Stimulated activated CD4-positive, alpha-beta T cell treated with anti-CD3 and anti-CD28 coated beads, Interleukin-2, amount 100 ng/mL, for 4 hours (primary cell): ENCODE results near the gene KCNN1.
"Not testable (repeated sequence)": the region's sequence is repeated elsewhere in the genome, so short reads cannot be mapped to it uniquely, and the experiment has no call there.

Experiments
- DNase-seq: peaks from one replicate; pipeline ENCODE4 v3.0.0-alpha.2; 2020; ENCODE audit warnings: low read depth

KCNN1 gene

DNA sequence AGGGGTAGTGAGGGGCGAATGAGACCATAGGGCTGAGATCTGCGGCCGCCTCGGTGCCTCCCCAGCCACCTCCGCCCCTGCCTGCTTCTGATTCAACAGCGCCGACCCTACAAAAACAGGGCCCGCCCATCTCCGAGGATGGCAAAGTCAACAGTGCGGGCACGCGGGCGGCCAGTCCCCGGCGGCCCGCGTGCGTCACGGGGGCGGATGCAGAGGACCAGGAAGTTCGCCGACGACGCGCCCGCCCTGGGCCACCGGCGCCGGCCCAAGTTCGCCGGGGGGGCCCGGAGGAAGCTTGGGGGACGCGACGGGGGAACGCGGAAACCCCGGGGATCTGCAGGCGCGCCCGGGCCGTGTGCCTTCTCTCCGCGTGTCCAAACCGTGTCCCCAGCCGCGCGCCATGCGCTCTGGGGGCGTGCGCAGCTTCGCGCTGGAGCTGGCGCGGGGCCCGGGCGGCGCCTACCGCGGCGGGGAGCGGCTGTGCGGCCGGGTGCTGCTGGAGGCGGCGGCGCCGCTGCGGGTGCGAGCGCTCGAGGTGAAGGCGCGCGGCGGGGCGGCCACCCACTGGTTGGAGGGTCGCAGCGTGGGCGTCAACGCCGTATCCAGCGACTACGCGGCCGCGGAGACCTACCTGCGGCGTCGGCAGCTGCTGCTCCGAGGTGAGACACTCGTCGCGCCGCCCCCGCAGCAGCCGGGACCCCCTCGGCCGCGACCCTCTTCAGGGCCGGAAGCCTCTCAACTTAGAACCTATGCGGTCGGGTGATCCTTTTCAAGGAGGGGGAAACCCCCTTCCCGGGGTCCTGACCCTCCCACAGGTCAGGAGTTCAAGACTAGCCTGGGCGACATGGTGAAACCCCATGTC, 34.2 kb downstream of the KCNN1 start:
- DNase-seq: peak; percentile 80

DNA sequence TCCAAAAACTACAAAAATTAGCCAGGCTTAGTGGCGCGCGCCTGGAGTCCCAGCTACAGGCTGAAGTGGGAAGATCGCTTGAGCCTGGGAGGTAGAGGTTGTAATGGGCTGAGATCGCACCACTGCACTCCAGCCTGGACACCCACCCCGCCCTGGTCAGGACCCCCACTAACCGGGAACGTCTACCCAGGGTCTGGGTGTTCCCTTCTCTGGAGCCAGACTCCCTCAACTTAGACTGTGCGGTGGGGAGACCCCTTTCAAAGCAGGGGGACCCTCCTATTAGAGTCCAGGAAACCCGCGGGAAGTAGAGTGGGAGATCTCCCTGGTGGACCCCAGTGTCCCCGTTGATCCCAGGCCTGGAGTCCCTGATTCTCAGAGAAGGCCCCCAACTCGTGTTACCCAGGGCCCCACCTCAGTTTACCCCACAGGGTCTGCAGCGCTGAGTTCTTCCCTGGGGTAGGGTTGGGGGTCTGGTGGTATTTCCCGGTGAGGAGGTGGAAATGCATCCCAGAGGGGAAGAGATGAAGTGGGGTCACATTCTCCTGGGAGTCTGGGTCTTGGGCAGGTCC, 35.0 kb downstream of the KCNN1 start:
- no peak for DNase-seq

DNA sequence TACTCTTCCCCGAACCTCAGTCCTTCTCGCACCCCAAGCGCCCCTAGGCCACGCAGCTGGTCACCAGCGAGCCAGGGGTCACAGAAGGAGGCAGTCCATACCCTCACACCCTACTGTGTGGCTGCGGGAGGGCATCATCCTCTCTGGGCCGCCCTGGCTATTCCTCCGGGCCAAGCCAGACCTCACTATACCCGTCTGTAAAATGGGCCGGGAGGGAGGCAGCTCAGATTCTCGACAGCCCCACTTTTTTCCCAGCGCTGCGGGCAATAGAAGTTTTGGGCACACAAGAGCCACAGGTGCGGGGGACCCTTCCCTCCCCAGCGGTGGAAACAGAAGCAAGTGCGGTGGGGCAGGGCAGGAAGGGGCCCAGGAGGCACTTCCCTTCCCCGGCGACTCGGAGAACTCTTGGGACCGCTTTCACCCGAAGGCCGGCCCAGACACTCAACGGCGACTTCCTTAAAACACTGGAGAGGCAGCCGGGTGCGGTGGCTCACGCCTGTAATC, 35.5 kb downstream of the KCNN1 start:
- no peak for DNase-seq

DNA sequence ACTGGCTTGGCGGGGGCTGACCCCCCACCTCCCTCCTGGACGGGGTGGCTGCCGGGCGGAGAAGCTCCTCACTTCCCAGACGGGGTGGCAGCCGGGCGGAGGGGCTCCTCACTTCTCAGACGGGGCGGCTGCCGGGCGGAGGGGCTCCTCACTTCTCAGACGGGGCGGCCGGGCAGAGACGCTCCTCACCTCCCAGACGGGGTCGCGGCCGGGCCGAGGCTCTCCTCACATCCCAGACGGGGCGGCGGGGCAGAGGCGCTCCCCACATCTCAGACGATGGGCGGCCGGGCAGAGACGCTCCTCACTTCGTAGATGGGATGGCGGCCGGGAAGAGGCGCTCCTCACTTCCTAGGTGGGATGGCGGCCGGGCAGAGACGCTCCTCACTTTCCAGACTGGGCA, 38.8 kb downstream of the KCNN1 start:
- not testable (repeated sequence) for DNase-seq

DNA sequence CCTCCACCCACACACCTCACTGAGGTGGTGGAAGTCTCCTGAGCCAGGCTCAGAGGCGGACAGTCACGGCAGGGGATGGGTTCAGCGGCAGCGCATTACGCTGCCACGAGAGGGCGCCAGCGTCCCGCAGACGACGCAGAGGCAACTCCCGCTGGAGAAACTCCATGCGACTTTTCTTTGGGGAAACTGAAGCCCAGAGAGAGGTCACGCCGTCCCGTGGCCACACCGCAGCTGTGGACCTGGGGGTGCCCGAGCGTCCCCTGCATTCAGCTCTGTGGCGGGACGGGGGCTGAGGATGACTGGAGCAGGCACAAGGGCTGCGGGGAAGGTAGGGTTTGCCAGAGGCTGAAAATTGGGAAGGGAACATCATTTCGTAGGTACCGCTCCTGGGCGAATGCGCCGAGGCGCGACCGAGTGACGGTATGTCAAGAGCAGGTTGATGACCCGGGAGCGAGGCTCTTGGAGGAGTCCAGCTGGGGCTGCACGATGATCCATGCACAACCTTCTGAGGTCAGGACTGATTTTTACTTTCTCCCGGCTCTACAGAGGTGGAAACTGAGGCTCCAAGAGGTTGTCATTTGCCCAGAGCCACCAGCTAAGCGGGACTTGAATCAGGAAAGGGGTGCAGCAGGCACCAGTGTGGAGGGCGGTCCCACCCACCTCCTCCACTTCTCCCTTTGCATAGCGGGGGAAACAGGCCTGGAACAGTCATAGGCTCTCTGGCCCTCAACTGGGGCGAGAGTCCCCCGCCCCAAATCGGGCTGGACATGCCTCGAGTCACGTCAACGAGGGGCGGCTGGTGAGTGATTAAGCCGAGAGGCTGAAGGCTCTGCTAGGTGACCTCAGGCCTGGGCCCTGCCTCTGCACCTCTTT, 40.4 kb downstream of the KCNN1 start:
- DNase-seq: peak; percentile 67

DNA sequence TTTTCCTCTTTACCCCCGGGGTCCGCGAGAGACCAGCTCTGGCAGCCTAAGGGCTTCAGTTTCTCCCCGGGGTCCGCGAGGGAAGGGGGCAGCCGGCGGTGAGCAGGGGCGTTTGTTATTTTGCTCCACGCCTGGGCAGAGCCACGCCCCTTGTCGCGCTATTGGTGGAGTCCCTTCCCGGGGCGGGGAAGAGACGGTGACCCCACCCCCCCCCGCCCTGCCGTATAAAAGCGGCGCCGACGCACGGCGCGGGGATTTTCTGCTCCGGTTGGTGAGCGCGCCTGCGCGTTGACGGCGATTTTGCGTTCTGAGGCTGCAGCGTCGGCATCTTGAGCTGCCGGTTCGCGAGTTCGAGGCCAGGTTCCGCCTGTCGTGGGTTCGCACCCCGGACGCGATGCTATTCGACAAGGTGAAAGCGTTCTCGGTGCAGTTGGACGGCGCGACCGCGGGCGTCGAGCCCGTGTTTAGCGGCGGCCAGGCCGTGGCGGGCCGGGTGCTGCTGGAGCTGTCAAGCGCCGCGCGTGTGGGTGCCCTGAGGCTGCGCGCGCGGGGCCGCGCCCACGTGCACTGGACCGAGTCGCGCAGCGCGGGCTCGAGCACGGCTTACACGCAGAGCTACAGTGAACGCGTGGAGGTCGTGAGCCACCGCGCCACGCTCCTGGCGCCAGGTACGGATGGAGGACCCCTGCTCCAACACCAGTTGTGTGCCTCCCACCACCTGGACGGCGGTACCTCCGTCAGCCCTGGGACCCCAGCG, 41.2 kb downstream of the KCNN1 start, which contains the start of gene ARRDC2:
TSS of gene ARRDC2 (plus strand) at position 254 of the 757 bp plus-strand sequence. CDS start at position 395, 141 bp downstream.
- DNase-seq: peak; percentile 79

DNA sequence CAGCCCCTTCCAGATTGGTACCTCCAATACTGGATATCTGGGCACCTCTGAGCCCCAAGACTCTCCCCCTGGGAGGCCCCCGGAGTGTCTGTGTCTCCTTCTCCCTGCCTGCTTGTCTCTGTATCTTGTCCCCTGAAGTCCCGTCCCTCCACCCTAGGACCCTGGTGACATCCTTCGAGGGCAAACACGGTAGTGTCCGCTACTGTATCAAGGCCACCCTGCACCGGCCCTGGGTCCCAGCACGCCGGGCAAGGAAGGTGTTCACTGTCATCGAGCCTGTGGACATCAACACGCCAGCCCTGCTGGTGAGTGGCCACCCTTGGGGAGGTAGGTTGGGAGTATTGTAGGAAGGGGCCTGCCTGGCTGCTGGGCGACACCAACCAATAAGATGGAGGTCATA, 41.9 kb downstream of the KCNN1 start:
- DNase-seq: no peak

DNA sequence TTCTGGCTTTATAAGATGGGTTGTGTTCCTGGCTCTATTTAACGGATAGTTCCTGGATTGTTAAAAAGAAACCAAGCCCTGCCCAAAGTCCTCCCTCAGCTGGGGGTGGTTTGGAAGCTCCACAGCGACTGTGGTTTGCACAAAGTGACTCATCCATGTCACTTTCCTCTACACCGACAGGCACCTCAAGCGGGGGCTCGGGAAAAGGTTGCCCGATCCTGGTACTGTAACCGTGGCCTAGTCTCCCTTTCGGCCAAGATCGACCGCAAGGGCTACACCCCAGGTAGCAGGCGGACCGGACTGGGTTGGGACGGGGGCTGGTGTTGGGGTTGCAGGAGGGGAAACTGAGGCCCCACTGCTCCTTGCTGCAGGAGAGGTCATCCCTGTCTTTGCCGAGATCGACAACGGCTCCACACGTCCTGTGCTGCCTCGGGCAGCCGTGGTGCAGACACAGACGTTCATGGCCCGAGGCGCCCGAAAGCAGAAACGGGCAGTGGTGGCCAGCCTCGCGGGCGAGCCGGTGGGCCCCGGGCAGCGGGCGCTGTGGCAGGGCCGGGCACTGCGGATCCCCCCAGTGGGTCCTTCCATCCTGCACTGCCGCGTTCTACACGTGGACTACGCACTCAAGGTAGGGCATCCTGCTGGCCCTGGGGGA, 42.6 kb downstream of the KCNN1 start:
- no peak for DNase-seq

DNA sequence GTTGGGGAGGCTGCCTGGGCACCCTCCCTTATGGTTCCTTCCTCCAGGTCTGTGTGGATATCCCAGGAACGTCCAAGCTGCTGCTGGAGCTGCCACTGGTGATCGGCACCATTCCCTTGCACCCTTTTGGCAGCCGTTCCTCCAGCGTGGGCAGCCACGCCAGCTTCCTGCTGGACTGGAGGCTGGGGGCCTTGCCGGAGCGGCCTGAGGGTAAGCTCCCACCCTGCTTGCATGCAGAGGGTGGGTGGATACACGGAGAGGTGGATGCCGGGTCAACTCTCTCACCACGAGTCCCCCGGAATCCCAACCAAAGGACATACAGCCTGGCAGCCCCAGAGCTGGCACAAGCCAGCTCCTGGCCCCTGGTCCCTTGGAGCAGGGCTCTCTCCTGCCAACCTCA, 43.2 kb downstream of the KCNN1 start:
- DNase-seq: no peak

DNA sequence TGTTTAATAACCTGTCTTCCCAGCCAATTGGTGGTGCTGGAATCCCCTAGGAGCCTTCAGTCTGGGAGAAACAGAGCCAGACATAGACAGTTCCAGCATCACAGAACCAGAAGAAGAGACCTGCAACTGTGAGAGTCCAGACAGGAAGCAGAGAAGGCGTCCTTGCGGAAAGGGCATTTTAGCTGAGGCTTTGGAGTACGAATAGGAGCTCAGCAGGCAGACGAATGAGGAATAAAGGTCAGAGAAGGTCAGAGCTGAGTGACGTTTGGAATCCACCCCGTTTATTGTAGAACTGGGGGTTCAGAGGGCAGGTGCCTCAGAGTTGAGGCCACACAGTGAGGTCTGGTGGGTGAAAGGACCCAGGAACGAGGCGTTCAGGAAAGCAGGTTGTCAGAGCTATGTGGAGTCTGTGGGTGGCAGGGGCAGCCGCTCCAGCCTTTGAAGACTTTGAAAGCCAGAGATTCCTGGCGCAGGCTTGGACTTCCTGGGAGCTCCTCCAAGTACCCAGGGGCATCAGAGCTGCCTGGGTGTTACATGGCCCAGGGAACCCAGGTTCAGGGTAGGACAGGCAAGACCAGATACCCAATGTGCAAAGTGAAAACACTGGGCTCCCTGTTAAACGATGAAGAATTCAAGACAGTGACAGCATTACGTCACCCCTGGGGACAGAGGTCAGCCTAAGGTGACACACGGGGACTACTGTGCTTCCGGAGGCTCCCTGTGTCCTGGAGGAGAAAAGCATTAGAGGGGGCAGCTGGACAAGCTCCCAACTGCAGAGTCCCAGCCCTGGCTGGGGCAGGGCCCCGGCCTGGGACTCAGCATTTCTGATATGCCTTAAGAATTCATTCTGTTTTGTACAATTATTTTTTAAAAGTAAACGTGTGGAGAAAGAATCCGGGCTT, 46.6 kb downstream of the KCNN1 start:
- no peak for DNase-seq

DNA sequence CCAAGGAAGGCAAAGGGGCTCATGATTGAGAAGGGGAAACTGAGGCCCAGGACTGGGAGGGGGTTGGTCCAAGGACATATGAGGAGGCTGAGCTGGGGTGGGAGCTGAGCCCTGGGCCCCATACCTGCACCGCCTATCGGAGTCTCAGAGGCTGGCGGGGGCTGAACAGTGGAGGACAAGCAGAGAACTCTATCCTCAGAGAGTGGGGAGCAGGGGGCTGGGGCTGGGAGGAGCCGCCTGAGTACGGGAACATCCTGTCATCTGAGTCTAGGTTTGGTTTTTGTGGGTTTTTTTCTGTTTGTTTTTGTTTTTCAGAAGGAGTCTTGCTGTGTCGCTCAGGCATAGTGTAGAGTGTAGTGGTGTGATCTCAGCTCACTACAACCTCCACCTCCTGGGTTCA, 47.3 kb downstream of the KCNN1 start:
- DNase-seq: no peak

DNA sequence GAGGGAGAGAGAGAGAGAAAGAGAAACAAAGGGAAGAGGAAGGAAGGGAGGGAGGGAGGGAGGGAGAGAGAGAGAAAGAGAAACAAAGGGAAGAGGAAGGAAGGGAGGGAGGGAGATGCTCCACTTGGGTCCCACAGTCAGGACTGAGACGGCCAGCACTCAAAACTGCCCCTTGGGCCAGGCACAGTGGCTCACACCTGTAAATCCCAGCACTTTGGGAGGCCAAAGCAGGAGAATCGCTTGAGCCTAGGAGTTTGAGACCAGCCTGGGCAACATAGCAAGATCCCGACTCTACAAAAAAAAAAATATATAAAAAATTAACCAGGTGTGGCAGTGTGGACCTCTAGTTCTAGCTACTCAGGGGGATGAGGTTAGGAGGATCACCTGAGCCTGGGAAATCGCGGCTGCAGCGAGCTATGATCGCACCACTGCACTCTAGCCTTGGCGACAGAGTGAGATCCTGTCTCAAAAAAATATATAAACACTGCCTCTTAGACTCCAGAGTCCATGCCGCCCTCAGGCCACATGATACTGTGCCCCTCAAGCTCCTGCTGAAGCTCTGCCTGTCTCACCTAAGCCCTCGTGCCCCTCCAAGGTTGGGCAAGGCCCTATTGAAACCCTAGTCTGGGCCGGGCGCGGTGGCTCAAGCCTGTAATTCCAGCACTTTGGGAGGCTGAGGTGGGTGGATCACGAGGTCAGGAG, 49.5 kb downstream of the KCNN1 start:
- DNase-seq: no peak

DNA sequence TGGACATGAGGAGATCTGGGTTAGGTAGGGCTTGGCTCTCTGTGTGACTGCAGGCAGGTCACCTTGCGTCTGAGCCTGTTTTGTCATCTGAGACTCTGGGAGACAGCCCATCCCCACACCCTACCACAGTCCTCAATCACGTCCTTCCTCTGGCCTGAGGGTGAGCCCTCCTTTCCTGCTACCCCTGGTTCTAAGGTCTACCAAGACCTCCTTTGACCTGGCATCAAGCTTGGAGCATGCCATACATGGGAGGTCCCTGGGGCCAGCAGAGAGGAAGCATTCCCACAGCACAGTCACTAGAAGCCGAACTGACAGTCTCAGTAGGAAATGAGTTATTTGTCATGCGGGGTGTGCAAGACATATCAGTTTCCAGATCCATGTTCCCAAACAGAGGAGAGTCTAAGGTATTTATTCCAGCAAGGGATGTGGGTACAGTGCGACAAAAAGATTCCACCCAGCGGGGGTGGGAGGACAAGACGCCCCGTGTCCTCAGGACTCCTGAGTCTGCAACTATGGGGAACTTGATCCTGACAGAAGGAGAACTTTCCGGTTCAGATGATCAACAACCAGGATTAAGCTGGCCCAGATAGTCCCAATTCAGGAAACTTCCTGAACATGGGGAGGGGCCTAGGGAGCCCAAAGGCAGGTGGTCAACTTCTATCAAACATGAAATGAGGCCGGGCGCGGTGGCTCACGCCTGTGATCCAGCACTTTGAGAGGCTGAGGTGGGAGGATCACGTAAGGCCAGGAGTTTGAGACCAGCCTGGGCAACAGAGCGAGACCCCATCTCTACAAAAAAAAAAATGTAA, 50.6 kb downstream of the KCNN1 start:
- DNase-seq: no peak

DNA sequence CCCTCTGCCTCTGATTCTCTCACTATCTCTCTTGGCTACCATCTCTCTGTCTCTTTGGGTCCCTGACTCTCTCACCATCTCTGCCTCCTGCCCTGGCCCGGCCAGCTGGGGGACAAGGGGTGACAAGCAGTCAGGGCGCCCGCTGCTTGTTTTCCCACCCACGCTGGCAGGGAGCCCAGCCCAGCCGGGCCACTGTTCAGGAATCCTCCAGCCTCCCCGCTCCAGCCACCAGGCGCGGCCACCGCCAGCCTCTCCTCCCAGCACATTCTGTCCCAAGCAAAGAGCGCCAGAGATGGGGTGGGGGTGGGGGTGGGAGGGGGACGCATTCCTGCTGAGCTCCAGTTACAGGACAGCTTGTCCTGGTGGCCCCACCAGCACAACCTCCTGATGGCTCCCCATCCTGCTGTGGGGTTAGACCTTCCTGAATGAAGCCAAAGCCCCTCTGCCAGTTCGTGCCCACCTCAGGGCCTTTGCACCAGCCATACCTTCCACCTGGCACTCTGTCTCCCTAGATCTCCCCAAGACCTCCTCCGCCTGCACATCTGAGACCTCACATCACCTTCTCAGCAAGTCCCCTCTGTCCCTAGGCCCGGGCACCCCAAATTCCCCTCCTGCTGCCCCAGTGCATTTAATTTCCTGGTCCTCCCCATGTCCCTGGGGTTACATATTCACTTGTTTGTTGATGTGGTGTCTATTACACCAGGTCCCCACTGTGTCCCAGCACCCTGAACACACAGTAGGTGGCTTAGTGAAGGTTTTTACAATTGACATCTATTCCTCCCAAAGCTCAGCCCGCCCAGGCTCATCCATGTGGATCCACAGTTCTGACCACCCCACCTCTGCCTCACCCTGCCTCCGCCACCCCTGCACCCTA, 53.5 kb downstream of the KCNN1 start:
- no peak for DNase-seq

DNA sequence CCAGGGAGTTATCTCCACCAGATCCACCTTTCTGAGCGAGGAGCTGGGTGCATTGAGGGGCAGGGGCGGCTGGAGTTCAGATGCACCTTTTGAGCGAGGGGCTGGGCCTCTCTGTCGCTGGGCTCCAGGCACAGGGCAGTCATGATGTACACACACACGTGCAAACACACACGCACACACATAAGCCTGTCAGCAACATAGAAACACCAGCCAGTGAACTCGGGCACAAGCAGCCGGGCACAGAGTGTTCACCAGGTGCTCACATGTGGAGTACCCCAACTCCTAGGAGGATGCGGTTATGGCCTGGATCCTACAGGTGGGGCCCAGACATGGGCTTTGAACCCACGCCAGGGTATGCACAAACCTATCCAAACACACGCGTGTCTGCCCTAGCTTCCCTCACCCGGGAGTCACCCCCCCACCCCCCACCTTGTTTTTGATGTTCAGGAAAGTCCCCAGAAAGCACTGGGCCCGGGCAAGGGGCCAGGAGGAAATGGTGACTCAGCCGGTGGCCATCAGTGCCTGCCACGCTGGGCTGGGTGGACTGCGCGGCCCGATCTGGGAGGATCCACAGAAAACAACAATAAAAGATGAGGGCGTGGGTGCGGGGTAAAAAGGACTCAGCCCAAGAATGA, 54.3 kb downstream of the KCNN1 start:
- DNase-seq: no peak

DNA sequence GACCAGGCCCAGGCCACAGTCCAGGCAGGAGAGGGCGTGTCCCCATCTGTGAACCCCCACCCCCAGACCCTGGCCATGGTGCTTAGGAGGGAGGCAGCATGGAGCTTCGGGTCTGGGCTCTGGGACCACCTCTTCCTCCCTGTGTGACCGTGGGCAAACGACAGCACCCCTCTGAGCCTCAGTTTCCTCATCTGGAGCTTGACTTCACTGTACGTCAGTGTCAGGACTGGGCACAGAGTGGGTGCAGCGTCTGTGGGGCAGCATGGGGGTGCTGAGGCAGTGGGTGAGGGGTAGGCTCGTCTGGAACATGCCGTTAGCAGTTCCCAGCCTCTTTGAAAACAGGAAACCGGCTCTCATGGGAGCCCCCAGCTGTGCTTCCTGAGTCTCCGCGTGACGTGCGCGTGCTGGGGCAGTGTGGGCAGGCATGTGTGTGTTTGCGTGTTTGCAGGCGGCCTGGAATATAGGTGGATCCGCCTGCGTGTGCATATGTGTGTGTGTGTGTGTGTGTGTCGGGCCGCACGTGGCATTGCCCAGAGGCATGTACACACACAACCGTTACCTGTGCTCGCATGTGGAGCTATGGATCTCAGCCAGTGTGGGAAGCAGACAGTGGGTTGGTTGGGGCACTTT, 56.8 kb downstream of the KCNN1 start:
- DNase-seq: peak; percentile 53

DNA sequence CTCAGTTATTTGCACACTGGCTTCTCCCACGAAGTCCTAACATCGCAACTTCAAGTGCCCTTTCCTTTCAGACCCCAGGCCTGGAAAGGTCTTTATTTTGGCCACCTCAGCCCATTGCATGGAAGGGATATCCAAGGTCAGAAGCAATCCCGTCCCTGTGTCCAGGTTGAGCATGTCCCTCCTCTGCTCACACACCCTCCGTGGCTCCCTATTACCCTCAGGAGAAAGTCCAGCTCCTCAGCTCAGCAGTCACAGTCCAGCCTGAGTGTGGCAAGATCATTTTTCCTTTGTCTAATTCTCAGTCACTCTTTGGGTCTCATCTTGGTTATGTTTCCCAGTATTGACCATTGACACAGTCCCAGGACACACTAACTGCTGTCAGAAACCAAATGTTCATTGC, 60.2 kb downstream of the KCNN1 start:
- no peak for DNase-seq
